Skin epidermis (tissue), 12 donors: ENCODE data around the gene BMF.
A peak's percentile ranks its signal among the peaks of the same experiment; 100 is the strongest.
"Not testable (repeated sequence)": the region's sequence is repeated elsewhere in the genome, so short reads cannot be mapped to it uniquely, and the experiment has no call there.

Source experiments
- H3K27ac ChIP-seq, 21 experiments: fragments of 200-600 bp; sonication (generic) in 11 of 21; one replicate each; pipeline ENCODE4 v1.5.0; 2020; ENCODE audit warnings: mild to moderate bottlenecking in 3 of 21, inconsistent platforms in 2 of 21, moderate library complexity in 2 of 21
- H3K4me3 ChIP-seq, 7 experiments: fragments of 200-600 bp; sonication (generic) in 2 of 7; one replicate each; pipeline ENCODE4 v1.5.0; 2020; ENCODE audit warnings: inconsistent platforms in 2 of 7, mild to moderate bottlenecking in 2 of 7, moderate library complexity in 1 of 7

The BMF gene

GRCh38 chr15:40092256-40092978 lies 16.3 kb downstream of the BMF start:
- peak overlapping the region in 16 of 21 experiments; percentile 14 to 81 (median 60) for H3K27ac ChIP-seq
- no peak overlapping the region for H3K4me3 ChIP-seq

- H3K27ac ChIP-seq: peak overlapping the region in 5 of 21 experiments; percentile 34 to 78 (median 54)
- H3K4me3 ChIP-seq: no peak overlapping the region
Measured at GRCh38 chr15:40091861-40092255, 16.8 kb downstream of the BMF start.

- Histone ChIP-seq H3K4me3 (no peak overlapping the region), H3K27ac (peak overlapping the region in 9 of 21 experiments; percentile 2 to 59 (median 40))
Measured at GRCh38 chr15:40090774-40091455, 17.8 kb downstream of the BMF start.

- peak overlapping the region in 1 of 21 experiments; percentile 23 for H3K27ac ChIP-seq
- no peak overlapping the region for H3K4me3 ChIP-seq
Measured at GRCh38 chr15:40088929-40089755, 19.5 kb downstream of the BMF start.

GRCh38 chr15:40087991-40088928 lies 20.4 kb downstream of the BMF start:
- no peak overlapping the region for H3K4me3 ChIP-seq
- H3K27ac ChIP-seq: peak overlapping the region in 1 of 21 experiments; percentile 23

GRCh38 chr15:40087068-40087810 lies 21.4 kb downstream of the BMF start:
- H3K27ac ChIP-seq: no peak overlapping the region

GRCh38 chr15:40085266-40085665 lies 23.4 kb downstream of the BMF start:
- no peak overlapping the region for H3K4me3 ChIP-seq
- peak overlapping the region in 1 of 21 experiments; percentile 31 for H3K27ac ChIP-seq

More at GRCh38 chr15:40087068-40087810, 21.4 kb downstream of the BMF start:
- H3K4me3 ChIP-seq: no peak overlapping the region

- peak overlapping the region in 1 of 21 experiments; percentile 31 for H3K27ac ChIP-seq
- H3K4me3 ChIP-seq: no peak overlapping the region
Measured at GRCh38 chr15:40084650-40085049, 24.0 kb downstream of the BMF start.

GRCh38 chr15:40082195-40082883 lies 26.3 kb downstream of the BMF start:
- peak overlapping the region in 1 of 7 experiments; percentile 17 for H3K4me3 ChIP-seq
- peak overlapping the region in 20 of 21 experiments; percentile 12 to 85 (median 72) for H3K27ac ChIP-seq

- Histone ChIP-seq H3K27ac (peak overlapping the region in 20 of 21 experiments; percentile 15 to 85 (median 72)), H3K4me3 (peak overlapping the region in 1 of 7 experiments; percentile 17)
Measured at GRCh38 chr15:40081691-40082194, 26.9 kb downstream of the BMF start.

- Histone ChIP-seq H3K27ac (peak overlapping the region in 18 of 21 experiments; percentile 8 to 85 (median 72)), H3K4me3 (peak overlapping the region in 1 of 7 experiments; percentile 17)
Measured at GRCh38 chr15:40080847-40081246, 27.8 kb downstream of the BMF start.

GRCh38 chr15:40080104-40080503 lies 28.6 kb downstream of the BMF start:
- Histone ChIP-seq H3K27ac (peak overlapping the region in 4 of 21 experiments; percentile 8 to 79 (median 63)), H3K4me3 (no peak overlapping the region)

GRCh38 chr15:40079456-40079855 lies 29.2 kb downstream of the BMF start:
- Histone ChIP-seq H3K27ac (no peak overlapping the region), H3K4me3 (no peak overlapping the region)

GRCh38 chr15:40075298-40076044 lies 33.2 kb downstream of the BMF start:
- H3K27ac ChIP-seq: no peak overlapping the region
- no peak overlapping the region for H3K4me3 ChIP-seq

GRCh38 chr15:40074656-40075055 lies 34.0 kb downstream of the BMF start:
- H3K4me3 ChIP-seq, H3K27ac ChIP-seq: not testable (repeated sequence)

GRCh38 chr15:40073716-40074490 lies 34.8 kb downstream of the BMF start:
- not testable (repeated sequence) for H3K27ac ChIP-seq

More at GRCh38 chr15:40073716-40074490, 34.8 kb downstream of the BMF start:
- not testable (repeated sequence) for H3K4me3 ChIP-seq
